K562 (cell line): ENCODE measurements around the gene BAD.
A peak's percentile ranks its signal among the peaks of the same experiment; 100 is the strongest.

Experiments
- ADNP ChIP-seq: fragments of 200-800 bp; sonication (Bioruptor generic); IDR thresholded peaks from 2 replicates; pipeline ENCODE4 v1.6.1; 2016; ENCODE audit warnings: missing genetic modification characterization, missing compliant biosample characterization
- EP300 ChIP-seq: IDR thresholded peaks from 2 replicates; pipeline ENCODE4 v1.6.1; 2012; ENCODE audit warnings: low read length, improper control_type of control experiment
- NCOA1 ChIP-seq: fragments of 450-650 bp; IDR thresholded peaks from 2 replicates; pipeline ENCODE4 v1.6.1; 2016; ENCODE audit warnings: low read depth
- POLR2A ChIP-seq: fragments of 450-650 bp; conservative IDR thresholded peaks from 2 replicates; pipeline ENCODE4 v1.6.1; 2016
- RNF2 ChIP-seq: sonication (generic); IDR thresholded peaks from 2 replicates; pipeline ENCODE4 v1.6.1; 2016
- STAT5A ChIP-seq: IDR thresholded peaks from 2 replicates; pipeline ENCODE4 v1.6.1; 2012; ENCODE audit warnings: low read length, inconsistent platforms, borderline replicate concordance
- ZEB2 ChIP-seq: fragments of 450-650 bp; IDR thresholded peaks from 2 replicates; pipeline ENCODE4 v1.6.1; 2016
- TF ChIP-seq, protein P1 (sequence below), 3 experiments: IDR thresholded peaks in 2 of 3; conservative IDR thresholded peaks in 1 of 3; 2 replicates each; pipeline ENCODE4 v1.5.1; 2011 to 2012; ENCODE audit warnings: low read length in 3 of 3, mild to moderate bottlenecking in 3 of 3, control low read depth in 2 of 3, improper control_type of control experiment in 1 of 3, inconsistent platforms in 1 of 3, low read depth in 1 of 3, mixed read lengths in 1 of 3, moderate library complexity in 1 of 3; ENCODE audit not compliant: insufficient read depth in 2 of 3

DNA sequence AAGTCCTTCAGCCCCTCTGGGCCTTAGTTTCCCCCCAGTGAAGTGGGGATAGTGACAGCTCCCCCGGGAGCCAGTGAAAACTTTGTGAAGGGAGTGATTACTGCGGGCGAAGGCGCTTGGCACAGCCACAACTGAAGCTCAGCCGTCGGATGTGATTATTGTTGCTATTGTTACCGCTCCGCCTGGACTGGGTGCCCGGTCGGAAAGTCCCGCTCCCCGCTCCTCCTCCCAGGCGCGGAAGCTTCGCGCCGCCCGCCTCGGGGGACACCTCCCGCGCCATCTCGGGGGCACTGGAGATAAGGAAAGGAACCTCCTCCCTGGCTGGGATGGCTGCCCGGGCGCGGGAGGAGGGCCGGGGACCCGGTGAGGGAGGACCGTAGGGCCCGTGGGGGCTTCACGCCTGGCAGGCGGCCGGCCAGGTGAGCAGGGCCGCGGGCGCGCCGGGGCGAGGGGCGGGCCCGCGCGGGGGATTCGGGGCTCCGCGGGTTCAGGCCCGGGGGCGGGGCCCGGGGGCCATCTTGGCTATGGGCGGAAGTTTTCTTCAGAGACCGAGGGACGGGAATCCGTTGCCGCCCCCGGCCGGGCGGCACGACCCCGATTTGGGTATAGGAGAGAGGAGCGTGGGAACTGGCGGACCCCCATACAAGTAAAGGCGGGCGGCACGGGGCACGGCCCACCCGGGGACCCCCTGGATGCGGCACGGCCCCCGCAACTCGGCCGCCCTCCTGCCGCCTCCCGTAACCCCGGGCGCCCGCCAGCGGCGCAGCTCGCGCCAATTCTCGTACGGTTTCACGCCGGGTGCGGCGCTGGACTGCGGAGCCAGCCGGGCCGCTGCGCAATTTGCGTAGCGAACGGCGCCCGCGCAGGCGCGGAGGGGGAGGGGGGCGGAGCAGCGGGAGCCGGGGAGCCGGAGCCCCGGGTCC lies 758 bp upstream of the BAD start, which contains the start of gene GPR137:
- TF ChIP-seq ZEB2 (no peak), STAT5A (no peak), ADNP (tag) (no peak), EP300 (no peak), NCOA1 (0 out of 2 replicates have a peak, but pooled peaks have one; percentile 22), POLR2A (peak; percentile 50; the same call in 1 of the 2 replicates), RNF2 (no peak)
- TF ChIP-seq, protein P1, sequence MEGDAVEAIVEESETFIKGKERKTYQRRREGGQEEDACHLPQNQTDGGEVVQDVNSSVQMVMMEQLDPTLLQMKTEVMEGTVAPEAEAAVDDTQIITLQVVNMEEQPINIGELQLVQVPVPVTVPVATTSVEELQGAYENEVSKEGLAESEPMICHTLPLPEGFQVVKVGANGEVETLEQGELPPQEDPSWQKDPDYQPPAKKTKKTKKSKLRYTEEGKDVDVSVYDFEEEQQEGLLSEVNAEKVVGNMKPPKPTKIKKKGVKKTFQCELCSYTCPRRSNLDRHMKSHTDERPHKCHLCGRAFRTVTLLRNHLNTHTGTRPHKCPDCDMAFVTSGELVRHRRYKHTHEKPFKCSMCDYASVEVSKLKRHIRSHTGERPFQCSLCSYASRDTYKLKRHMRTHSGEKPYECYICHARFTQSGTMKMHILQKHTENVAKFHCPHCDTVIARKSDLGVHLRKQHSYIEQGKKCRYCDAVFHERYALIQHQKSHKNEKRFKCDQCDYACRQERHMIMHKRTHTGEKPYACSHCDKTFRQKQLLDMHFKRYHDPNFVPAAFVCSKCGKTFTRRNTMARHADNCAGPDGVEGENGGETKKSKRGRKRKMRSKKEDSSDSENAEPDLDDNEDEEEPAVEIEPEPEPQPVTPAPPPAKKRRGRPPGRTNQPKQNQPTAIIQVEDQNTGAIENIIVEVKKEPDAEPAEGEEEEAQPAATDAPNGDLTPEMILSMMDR (IDR thresholded peaks at IDR 0.05 in 2 of 3, conservative IDR thresholded peaks at IDR 0.05 in 1 of 3; ENCODE audit: insufficient read depth in 2 of 3, low read depth in 1 of 3, low read length in 3 of 3) = no peak
